C1 segment of cervical spinal cord (tissue), 14 donors: ENCODE measurements around the gene ZNF506.
"Not testable (repeated sequence)": the region's sequence is repeated elsewhere in the genome, so short reads cannot be mapped to it uniquely, and the experiment has no call there.

Source experiments
- DNase-seq, 14 donors: peaks; one replicate each; lab custom pipeline; 2025; lab: John Stamatoyannopoulos, UW

ZNF506 gene

GRCh38 chr19:19745496-19746285 lies 75.9 kb downstream of the ZNF506 start:
- DNase-seq: no peak

GRCh38 chr19:19744641-19745040 lies 76.9 kb downstream of the ZNF506 start:
- DNase-seq: no peak

- DNase-seq: not testable (repeated sequence)
These were observed 77.6 kb downstream of the ZNF506 start for GRCh38 chr19:19743921-19744320.

- DNase-seq: no peak
These were observed 78.4 kb downstream of the ZNF506 start for GRCh38 chr19:19743176-19743575.

GRCh38 chr19:19742773-19743172 lies 78.8 kb downstream of the ZNF506 start:
- DNase-seq: no peak
